ENCODE measurements around the gene ACKR3.

GRCh38 chr2:236565879-236566402 lies 3.7 kb upstream of the ACKR3 start:
- TF ChIP-seq POLR2A (IDR thresholded peaks at IDR 0.05) (no peak), CTCF (IDR thresholded peaks at IDR 0.05) (no peak)

Data from vagina (tissue), 2 donors.